Ovary (tissue), 9 donors: Measurements from ENCODE around the gene GPR17. TPM values are rescaled to one million over a fixed set of nuclear protein-coding genes. Genes with fewer than 3 reads are reported as not detected.

Source experiments
- DNase-seq, 5 donors: peaks; one replicate each; pipeline ENCODE4 v3.0.0-alpha.2; 2019 to 2020
- H3K27ac ChIP-seq, 2 donors: fragments of 200-600 bp; one replicate each; pipeline versions ENCODE4 v1.5.1 to v1.8.0; 2019 to 2022
- H3K27me3 ChIP-seq: fragments of 200-600 bp; one replicate; pipeline ENCODE4 v1.8.0; 2022
- H3K36me3 ChIP-seq: fragments of 200-600 bp; sonication (generic); one replicate; pipeline ENCODE4 v1.5.1; 2019
- H3K4me1 ChIP-seq: one replicate; pipeline ENCODE4 v1.8.1; 2013; ENCODE audit warnings: mild to moderate bottlenecking, moderate library complexity; ENCODE audit not compliant: insufficient read depth
- H3K4me3 ChIP-seq: fragments of 200-600 bp; sonication (generic); one replicate; pipeline ENCODE4 v1.5.1; 2017
- H3K9me3 ChIP-seq, 2 donors: fragments of 200-600 bp in 1 of 2; sonication (generic) in 1 of 2; one replicate each; pipeline versions ENCODE4 v1.5.1 to v1.8.1; 2013 to 2019; ENCODE audit warnings: mild to moderate bottlenecking in 1 of 2, moderate library complexity in 1 of 2
- CTCF ChIP-seq, 3 donors: fragments of 450-650 bp in 2 of 3; fragments of 200-600 bp in 1 of 3; IDR thresholded peaks; one replicate each; pipeline versions ENCODE4 v1.5.1 to v1.8.0; 2016 to 2022; ENCODE audit warnings: antibody characterized with exemption in 3 of 3, mild to moderate bottlenecking in 1 of 3
- EP300 ChIP-seq: sonication (generic); formaldehyde crosslinking; IDR thresholded peaks from one replicate; pipeline ENCODE4 v1.6.1; 2017; ENCODE audit warnings: antibody characterized with exemption
- POLR2A ChIP-seq: fragments of 450-650 bp; IDR thresholded peaks from one replicate; pipeline ENCODE4 v1.6.1; 2017; ENCODE audit warnings: antibody characterized with exemption, mild to moderate bottlenecking, moderate library complexity
- WGBS, 3 donors: extraction: QIAGEN DNeasy Blood & Tissue Kit in 1 of 3; methylation state at CpG; one replicate each; pipeline versions ENCODE4 v1.1.5 to v1.1.7; 2013 to 2017; 5-methylcytosine and 5-hydroxymethylcytosine counted together
- intact Hi-C, 4 donors: fragments of 100-400 bp; cut with DNase I; formaldehyde crosslinking; loops; one replicate each; pipeline versions ENCODE4 v1.11.0 to v1.15.1; 2022 to 2023
- polyA plus RNA-seq, 2 donors: library from polyadenylated mRNA; stranded (reverse); fragments of 200-250 nt in 1 of 2; fragments of 350-450 nt in 1 of 2; fragmentation: Illumina TruSeq in 1 of 2; extraction: RNeasy Lipid Tissue Mini Kit (QIAGEN cat#74804) in 1 of 2; gene quantifications; one replicate each; pipeline ENCODE4 v1.2.3, GENCODE V29; 2013 to 2014
- total RNA-seq, 7 donors: library from RNA; depleted of rRNA in 2 of 7; stranded (reverse); fragments of >200 nt in 2 of 7; fragmentation: NEBNext Ultra II Directional in 3 of 7; extraction: Animal tissue kit (Norgen Biotek cat#: 25700) in 3 of 7; gene quantifications; one replicate each; pipeline versions ENCODE4 v1.1.0 to v1.2.4, GENCODE V29; 2016 to 2023
- donor health status: DM: no; HTN: no; CAD: no; lungs with moderate emphysema.
- donor health status: DM: no; HTN: no; CAD: no.
- donor health status: Bipolar disorder and iron deficiency.
- donor health status: DM: yes; HTN: yes; CAD: no.
- donor health status: DM: no; HTN: no; CAD: no.
- donor health status: DM: yes; HTN: yes; CAD: no.

Gene GPR17
- total and polyA plus RNA-seq, 9 donors: 0.18 TPM; not detected in 8

GRCh38 chr2:127673291-127674069, 27.5 kb downstream of the GPR17 start:
- no peak for TF ChIP-seq POLR2A
- no peak for TF ChIP-seq EP300
- TF ChIP-seq CTCF (IDR thresholded peaks at IDR 0.05): no peak
- WGBS, 3 donors: 70 to 82% (median 73%) methylated on average over 17 of the region's 17 CpGs
- Histone ChIP-seq H3K4me1 (peaks cover 1% of the 10 kb centered on the region), H3K36me3 (no peaks in the 10 kb centered on the region), H3K27ac (no peak overlapping the region), H3K9me3 (no peaks in the 10 kb centered on the region), H3K27me3 (no peaks in the 10 kb centered on the region), H3K4me3 (peak overlapping the region; percentile 56)
- DNase-seq: no peak
- intact Hi-C loops: no loop called here

- Histone ChIP-seq H3K36me3 (no peaks in the 10 kb centered on the region), H3K4me1 (peaks cover 1% of the 10 kb centered on the region), H3K27me3 (no peaks in the 10 kb centered on the region), H3K9me3 (no peaks in the 10 kb centered on the region), H3K4me3 (peak overlapping the region; percentile 56), H3K27ac (peak overlapping the region; percentile 4 to 5)
- TF ChIP-seq CTCF (IDR thresholded peaks at IDR 0.05) (no peak), EP300 (no peak), POLR2A (no peak)
- intact Hi-C loops: no loop called here
- WGBS, 3 donors: 4 to 6% (median 5%) methylated on average over 40 to 72 of the region's 72 CpGs
- DNase-seq: peak in 1 of 5 donors; percentile 51
These were observed 28.6 kb downstream of the GPR17 start for GRCh38 chr2:127674241-127675209.

- H3K27me3 ChIP-seq: no peaks in the 10 kb centered on the region
- H3K9me3 ChIP-seq: no peaks in the 10 kb centered on the region
- H3K4me1 ChIP-seq: peaks cover 1% of the 10 kb centered on the region
- DNase-seq: peak in 1 of 5 donors; percentile 53
- intact Hi-C loops: no loop called here
- peak within 1 kb of the TSS; percentile 56 for H3K4me3 ChIP-seq
- TF ChIP-seq CTCF (IDR thresholded peaks at IDR 0.05) (no peak), POLR2A (no peak), EP300 (no peak)
- H3K27ac ChIP-seq: peak within 1 kb of the TSS; percentile 4 to 5
- WGBS, 3 donors: 1% methylated on average over 56 of the region's 56 CpGs
- H3K36me3 ChIP-seq: no peaks in the 10 kb centered on the region
These were observed 29.6 kb downstream of the GPR17 start, which contains the start of gene LIMS2 for GRCh38 chr2:127675331-127676261. LIMS2 (minus strand) TSS chr2:127675530; CDS start chr2:127675024, 506 bp downstream.
